GM21367 (cell line): Measurements from ENCODE around the gene VPS50.
"Not testable (repeated sequence)": the region's sequence is repeated elsewhere in the genome, so short reads cannot be mapped to it uniquely, and the experiment has no call there.

Experiments used
- ATAC-seq: cut with Tn5 transposase; IDR thresholded peaks from one replicate; pipeline ENCODE4 v1.9.1; 2021; ENCODE audit not compliant: unreplicated experiment

The VPS50 gene

DNA sequence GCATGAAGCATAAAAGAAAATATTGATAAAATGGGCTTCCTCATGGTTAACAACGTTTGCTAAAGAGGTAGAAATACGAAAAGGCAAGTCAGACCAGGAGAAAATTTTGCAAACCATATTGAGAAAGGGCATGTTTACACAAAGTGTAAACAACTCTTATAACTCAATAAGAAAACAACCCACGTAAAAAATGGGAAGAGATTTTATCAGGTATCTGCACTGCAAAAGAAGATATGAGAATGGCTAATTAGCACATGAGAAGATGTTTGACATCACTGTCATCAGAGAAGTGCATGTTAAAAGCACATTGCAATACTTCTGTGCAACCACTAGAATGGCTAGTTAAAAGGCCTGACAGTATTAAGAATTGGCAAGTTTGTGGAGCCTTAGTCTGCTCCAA is 99.5 kb downstream of the VPS50 start:
- ATAC-seq = no peak

DNA sequence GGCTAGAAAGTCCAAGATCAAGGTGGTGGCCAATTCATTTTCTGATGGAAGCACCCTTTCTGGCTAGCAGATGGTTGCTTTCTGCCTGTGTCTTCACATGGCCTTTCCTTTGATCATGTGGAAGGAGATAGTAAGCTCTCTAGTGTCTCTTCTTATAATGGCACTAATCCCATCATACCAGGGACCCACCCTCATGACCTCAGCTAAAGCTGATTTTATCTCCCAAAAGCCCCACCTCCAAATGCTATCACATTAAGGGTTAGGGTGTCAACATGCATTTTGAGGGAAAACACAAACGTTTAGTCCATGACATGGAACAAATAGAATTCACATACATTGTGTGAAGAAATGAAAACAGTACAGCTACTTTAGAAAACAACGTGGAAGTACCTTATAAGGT is 100.0 kb downstream of the VPS50 start:
- no peak for ATAC-seq

GRCh38 chr7:93337052-93337451 is 104.9 kb downstream of the VPS50 start:
- ATAC-seq = no peak

GRCh38 chr7:93342178-93342577 is 110.0 kb downstream of the VPS50 start:
- ATAC-seq = not testable (repeated sequence)

DNA sequence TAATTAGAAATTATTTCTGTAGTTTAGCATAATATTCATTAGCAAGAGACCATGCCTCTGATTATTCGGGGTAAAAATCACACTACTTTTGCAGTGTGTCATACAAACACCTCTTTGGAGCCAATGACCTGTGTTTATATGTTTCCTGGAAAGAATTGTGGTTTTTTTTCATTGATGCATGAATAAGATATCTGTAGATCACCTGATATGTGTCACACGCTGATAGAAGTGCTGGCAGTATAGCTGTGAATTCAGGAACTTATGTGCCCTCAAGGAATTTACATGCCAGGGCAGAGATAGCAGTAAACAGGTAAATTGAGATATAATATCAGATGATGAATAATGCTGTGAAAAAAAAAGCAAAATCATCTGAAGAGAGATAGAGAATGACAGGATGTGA is 118.2 kb downstream of the VPS50 start:
- ATAC-seq = no peak

- ATAC-seq = no peak
Observed at GRCh38 chr7:93352881-93353280, 120.7 kb downstream of the VPS50 start.

- no peak for ATAC-seq
Observed at GRCh38 chr7:93354815-93355214, 122.6 kb downstream of the VPS50 start.

DNA sequence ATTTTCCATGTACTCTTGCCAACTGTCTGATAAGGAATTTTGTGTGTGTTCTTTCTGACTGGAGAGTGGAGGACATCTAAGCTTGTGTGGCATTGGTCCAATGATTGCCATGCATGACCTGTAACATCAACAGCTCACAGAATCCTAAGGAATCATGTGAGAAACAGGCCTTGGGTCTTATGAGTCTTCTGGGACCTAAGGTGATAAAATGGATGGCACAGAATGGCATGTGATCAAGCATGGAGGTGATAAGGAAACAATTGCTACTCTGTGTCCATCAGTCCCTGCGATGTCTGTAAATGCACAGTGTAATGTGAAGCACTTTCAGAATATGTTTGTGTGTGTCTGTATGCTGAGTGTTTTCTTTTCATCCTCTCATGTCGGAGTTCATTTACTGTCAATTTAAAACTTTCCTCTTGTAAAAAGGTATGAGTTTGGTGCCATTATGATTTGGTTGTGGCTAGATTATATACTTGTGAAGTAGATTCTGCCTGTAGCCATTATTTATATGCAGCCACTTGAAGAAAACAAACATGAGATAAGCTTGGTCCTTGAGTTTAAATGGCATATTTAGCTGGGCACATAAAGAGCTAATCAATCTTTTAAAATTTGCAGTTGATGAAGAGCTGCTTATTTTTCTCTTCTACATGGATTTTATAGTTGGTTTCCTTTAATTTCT is 127.5 kb downstream of the VPS50 start:
- no peak for ATAC-seq

- no peak for ATAC-seq
Observed at GRCh38 chr7:93361853-93362252, 129.7 kb downstream of the VPS50 start.

DNA sequence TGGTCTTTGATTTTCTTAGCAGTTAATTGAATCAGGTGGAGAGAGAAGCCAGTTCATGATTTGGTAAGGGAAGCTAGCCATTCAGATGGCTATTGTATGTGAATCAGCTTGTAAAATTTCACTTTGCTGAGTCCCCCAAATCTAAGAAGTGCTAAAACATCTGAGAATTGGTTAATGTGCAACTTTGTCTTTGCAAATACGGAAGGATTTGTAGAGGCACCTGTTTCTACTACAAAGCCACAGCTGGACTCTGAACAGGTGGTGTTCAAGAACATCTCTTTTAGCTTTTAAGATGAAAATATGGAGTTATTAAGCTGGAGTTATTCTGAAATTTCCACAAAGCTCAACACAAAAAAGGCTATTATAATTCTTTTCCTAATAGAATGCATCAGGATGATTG is 132.6 kb downstream of the VPS50 start:
- ATAC-seq = no peak

DNA sequence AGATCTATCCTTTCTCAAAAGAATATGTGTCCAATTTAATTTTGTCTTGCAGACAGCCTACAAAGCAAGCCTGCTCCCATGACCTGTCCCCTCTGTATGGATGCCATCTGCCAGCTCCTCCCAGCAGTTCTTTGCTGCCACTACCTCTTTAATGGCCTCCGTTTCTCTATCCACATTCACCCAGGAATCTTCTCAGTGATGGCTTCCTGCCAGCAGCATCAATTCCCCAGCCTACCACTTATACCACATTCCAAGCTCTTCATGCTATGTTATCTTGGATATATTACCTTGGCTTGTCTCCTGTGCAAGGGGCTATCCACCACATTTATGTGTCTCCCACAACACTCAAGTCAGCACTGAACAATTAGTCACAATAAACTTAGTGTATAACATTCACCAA is 133.2 kb downstream of the VPS50 start:
- no peak for ATAC-seq

DNA sequence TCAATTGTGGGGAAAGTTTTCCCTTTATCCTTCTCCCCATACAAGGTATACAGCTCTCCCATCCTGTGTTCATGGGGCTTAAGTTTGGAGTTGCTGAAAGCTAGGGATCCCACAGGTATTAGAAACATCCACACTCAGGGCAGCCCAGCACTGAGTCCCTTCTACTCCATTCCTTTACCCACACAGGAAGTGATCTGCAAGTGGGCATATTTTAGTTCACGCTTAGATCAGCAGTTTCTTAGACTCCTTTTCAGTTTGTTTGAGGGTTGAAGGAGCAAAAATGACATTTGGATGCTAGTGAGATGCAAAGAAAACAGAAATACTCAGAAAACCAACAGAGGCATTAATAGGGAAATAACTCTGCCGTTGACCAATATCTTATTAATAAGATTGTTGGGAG is 134.7 kb downstream of the VPS50 start:
- no peak for ATAC-seq

GRCh38 chr7:93367254-93367653 is 135.1 kb downstream of the VPS50 start:
- ATAC-seq = no peak

DNA sequence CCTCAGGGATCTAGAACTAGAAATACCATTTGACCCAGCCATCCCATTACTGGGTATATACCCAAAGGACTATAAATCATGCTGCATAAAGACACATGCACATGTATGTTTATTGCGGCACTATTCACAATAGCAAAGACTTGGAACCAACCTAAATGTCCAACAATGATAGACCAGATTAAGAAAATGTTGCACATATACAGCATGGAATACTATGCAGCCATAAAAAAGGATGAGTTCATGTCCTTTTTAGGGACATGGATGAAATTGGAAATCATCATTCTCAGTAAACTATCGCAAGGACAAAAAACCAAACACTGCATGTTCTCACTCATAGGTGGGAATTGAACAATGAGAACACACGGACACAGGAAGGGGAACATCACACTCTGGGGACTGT is 138.8 kb downstream of the VPS50 start:
- ATAC-seq = not testable (repeated sequence)

- no peak for ATAC-seq
Observed at GRCh38 chr7:93373537-93373936, 141.4 kb downstream of the VPS50 start.

DNA sequence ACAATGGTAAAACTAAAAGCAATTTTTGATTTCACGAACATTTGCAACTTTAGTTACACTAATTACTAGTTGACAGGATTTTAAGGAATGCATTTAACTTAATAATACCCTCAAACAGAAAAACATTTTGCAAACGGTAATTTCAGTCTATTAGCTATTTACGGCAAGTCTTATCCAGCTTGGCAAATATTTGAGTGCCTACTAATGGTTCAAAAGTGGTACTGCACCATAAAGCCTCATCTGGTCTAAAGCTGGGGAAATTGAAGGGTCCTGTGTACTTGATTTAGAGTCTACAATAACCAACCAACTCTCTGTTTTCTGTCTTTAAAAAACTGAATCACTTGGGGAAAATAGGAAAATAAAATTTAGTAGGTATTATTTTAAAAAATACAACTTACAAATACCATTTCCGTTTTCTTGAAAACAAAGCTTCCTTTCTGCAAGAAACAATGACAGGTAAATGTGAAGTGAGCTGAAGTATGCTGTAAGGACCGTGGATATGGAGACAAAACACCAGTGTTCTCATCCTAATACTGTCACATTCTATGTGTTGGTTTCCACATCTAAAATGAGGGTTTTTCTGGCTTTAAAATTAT is 142.3 kb downstream of the VPS50 start:
- ATAC-seq = peak; percentile 66

DNA sequence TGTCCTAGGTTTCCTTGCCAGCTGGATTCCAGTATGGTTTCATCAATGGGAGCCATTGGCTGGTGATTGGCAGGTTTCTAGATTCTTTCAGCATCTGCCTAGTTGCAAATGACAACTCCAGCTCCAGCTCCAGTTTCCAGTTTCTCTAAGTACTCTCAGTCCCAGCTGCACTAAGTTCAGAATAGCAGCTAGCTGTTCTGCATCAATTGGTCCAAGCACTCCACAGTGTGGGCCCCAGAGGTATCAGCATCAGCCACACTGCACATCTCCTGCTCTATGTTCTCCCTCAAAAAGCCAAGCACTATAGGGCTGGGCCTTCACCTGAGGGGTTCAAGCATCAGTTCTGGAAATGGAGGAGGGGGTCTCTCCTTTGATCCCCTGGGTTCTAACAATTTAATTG is 143.4 kb downstream of the VPS50 start:
- no peak for ATAC-seq

GRCh38 chr7:93378131-93378760 is 146.1 kb downstream of the VPS50 start:
- ATAC-seq = peak; percentile 59

DNA sequence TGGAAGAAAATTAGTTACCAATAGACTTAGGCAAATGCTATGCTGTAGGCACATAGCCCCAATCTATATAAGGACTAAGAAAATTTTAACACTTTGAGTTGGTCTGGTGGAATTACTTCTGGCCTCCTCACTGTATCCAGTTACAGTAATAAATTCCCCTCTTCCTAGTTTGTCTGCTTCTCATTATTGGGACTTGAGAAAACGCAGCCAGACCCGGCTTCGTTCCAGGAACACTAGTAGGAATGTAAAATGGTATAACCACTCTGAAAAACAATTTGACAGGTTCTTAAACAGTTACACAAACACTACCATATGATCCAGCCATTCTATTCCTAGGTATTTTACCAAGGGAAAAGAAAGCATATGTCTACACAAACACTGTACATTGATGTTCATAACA is 150.2 kb downstream of the VPS50 start:
- no peak for ATAC-seq

- ATAC-seq = no peak
Observed at GRCh38 chr7:93390660-93391059, 158.5 kb downstream of the VPS50 start.

DNA sequence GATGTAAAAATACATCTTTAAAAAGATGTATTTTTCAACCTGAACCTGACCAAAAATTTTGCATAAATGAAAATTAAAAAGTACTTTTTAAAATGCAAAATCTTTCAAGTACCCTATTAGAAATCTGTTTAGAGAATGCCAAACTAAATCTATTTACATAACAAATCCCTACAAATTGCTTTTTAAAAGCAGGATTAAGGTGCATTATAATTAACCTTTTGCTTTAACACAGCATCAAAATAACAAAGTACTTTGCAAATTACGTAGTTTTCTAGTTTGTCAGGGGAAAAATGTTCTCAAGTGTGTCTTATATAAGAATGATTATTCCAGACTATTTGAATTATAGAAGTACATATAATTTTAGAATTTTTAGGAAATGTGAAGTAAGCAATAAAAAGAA is 160.8 kb downstream of the VPS50 start:
- ATAC-seq = no peak

GRCh38 chr7:93399642-93400041 is 167.5 kb downstream of the VPS50 start:
- no peak for ATAC-seq

- ATAC-seq = no peak
Observed at GRCh38 chr7:93402944-93403343, 170.8 kb downstream of the VPS50 start.
